GM12878 (cell line): ENCODE data around the gene BARX2. TPM values are rescaled to one million over a fixed set of nuclear protein-coding genes. Genes with fewer than 3 reads are reported as not detected.

Experiments
- ATAC-seq: fragments of 200-7000 bp; cut with Tn5 transposase; 3 replicates; pipeline ENCODE4 v1.9.1; 2020; ENCODE audit warnings: mild to moderate bottlenecking, moderate library complexity
- BruUV-seq: library from RNA; stranded (reverse); fragments of 400-500 nt; replicated peaks from 2 replicates; lab custom pipeline; 2021; lab: Mats Ljungman, UMichigan
- CTCF ChIA-PET: fragments of 300-600 bp; sonication (Branson Sonifier 250); formaldehyde crosslinking; extraction: SDS; loops from one replicate; lab custom pipeline; 2021; ENCODE audit warnings: inconsistent platforms; lab: Yijun Ruan, JAX
- POLR2A ChIA-PET: fragments of 350-600 bp; formaldehyde crosslinking; extraction: SDS; loops from one replicate; lab custom pipeline; 2021; ENCODE audit warnings: inconsistent platforms; lab: Charles Lee
- RAD21 ChIA-PET: fragments of 300-600 bp; sonication (Branson Sonifier 250); formaldehyde crosslinking; loops from one replicate; lab custom pipeline; 2023; ENCODE audit warnings: antibody characterized with exemption; ENCODE audit not compliant: unreplicated experiment; lab: Charles Lee
- SMC1A ChIA-PET: fragments of 300-600 bp; sonication (Branson Sonifier 250); formaldehyde crosslinking; loops from one replicate; lab custom pipeline; 2023; ENCODE audit not compliant: unreplicated experiment, uncharacterized antibody; lab: Charles Lee
- DNase-seq: peaks from one replicate; pipeline ENCODE4 v3.0.0-alpha.2; 2011; ENCODE audit warnings: low read depth, low spot score
- FAIRE-seq: peaks from 3 replicates; lab custom pipeline; 2011; peaks lifted over from hg19 to GRCh38; lab: Jason Lieb, UNC
- H2AFZ ChIP-seq: 2 replicates; pipeline ENCODE4 v1.6.0; 2011; ENCODE audit warnings: low read depth, low read length, control low read depth; ENCODE audit not compliant: control insufficient read depth
- H3K27ac ChIP-seq: 2 replicates; pipeline ENCODE4 v1.5.1; 2011; ENCODE audit warnings: control low read depth; ENCODE audit not compliant: control insufficient read depth, insufficient read depth
- H3K27me3 ChIP-seq, 2 experiments: replicated peaks in 1 of 2; 2 replicates each; pipeline versions ENCODE4 v1.6.0 to v1.6.1; 2011; ENCODE audit warnings: low read length in 1 of 2; ENCODE audit not compliant: control insufficient read depth in 2 of 2, insufficient read depth in 2 of 2
- H3K36me3 ChIP-seq, 2 experiments: 2 replicates each; pipeline ENCODE4 v1.5.1; 2011; ENCODE audit warnings: low read length in 1 of 2; ENCODE audit not compliant: control insufficient read depth in 2 of 2, insufficient read depth in 2 of 2
- H3K4me1 ChIP-seq: 2 replicates; pipeline ENCODE4 v1.6.1; 2011; ENCODE audit warnings: mild to moderate bottlenecking, low read length, moderate library complexity, mixed read lengths; ENCODE audit not compliant: control insufficient read depth, insufficient read depth
- H3K4me2 ChIP-seq: 2 replicates; pipeline ENCODE4 v1.6.0; 2011; ENCODE audit warnings: control low read depth; ENCODE audit not compliant: control insufficient read depth, insufficient read depth
- H3K4me3 ChIP-seq: fragments of 200-600 bp; sonication (generic); 2 replicates; pipeline ENCODE4 v1.5.1; 2016
- H3K79me2 ChIP-seq: 2 replicates; pipeline ENCODE4 v1.6.0; 2011; ENCODE audit warnings: low read length; ENCODE audit not compliant: control insufficient read depth, insufficient read depth
- H3K9ac ChIP-seq: 2 replicates; pipeline ENCODE4 v1.8.0; 2011; ENCODE audit warnings: low read length, control low read depth, mixed read lengths; ENCODE audit not compliant: control insufficient read depth, insufficient read depth
- H3K9me3 ChIP-seq: replicated peaks from 3 replicates; pipeline ENCODE4 v1.5.1; 2011; ENCODE audit warnings: mild to moderate bottlenecking, low read length; ENCODE audit not compliant: control insufficient read depth, insufficient read depth
- H4K20me1 ChIP-seq: 2 replicates; pipeline ENCODE4 v1.6.0; 2011; ENCODE audit not compliant: control insufficient read depth, insufficient read depth
- CHD1 ChIP-seq: IDR thresholded peaks from 2 replicates; pipeline ENCODE4 v1.6.1; 2012; ENCODE audit warnings: low read depth, low read length, improper control_type of control experiment
- CREM ChIP-seq: IDR thresholded peaks from 2 replicates; pipeline ENCODE4 v1.6.1; 2014; ENCODE audit warnings: antibody characterized with exemption, low read depth
- FOS ChIP-seq: IDR thresholded peaks from 3 replicates; pipeline ENCODE4 v1.6.1; 2011; ENCODE audit warnings: borderline replicate concordance; ENCODE audit not compliant: insufficient read length; ENCODE audit errors: extremely low read depth
- HCFC1 ChIP-seq: fragments of 150-350 bp; IDR thresholded peaks from 2 replicates; pipeline ENCODE4 v1.6.1; 2014; ENCODE audit warnings: low read length
- MXI1 ChIP-seq: fragments of 150-350 bp; IDR thresholded peaks from 2 replicates; pipeline ENCODE4 v1.6.1; 2011; ENCODE audit warnings: low read depth, mild to moderate bottlenecking, inconsistent platforms, low read length, improper control_type of control experiment
- MYB ChIP-seq: fragments of 150-350 bp; IDR thresholded peaks from 2 replicates; pipeline ENCODE4 v1.6.1; 2014; ENCODE audit warnings: mild to moderate bottlenecking, low read depth, low read length, borderline replicate concordance
- PAX8 ChIP-seq: fragments of 450-650 bp; IDR thresholded peaks from 2 replicates; pipeline ENCODE4 v1.6.1; 2017; ENCODE audit warnings: mild to moderate bottlenecking, moderate library complexity
- POLR2A ChIP-seq: IDR thresholded peaks from 2 replicates; pipeline ENCODE4 v1.6.1; 2011; ENCODE audit warnings: low read depth, mild to moderate bottlenecking, low read length
- POLR2AphosphoS2 ChIP-seq: IDR thresholded peaks from 2 replicates; pipeline ENCODE4 v1.6.1; 2011; ENCODE audit warnings: low read depth, mild to moderate bottlenecking, low read length, improper control_type of control experiment, moderate library complexity
- RUNX3 ChIP-seq: IDR thresholded peaks from 2 replicates; pipeline ENCODE4 v1.6.1; 2012; ENCODE audit warnings: low read length, inconsistent platforms
- SMC3 ChIP-seq: IDR thresholded peaks from 2 replicates; pipeline ENCODE4 v1.6.1; 2011; ENCODE audit warnings: low read length, improper control_type of control experiment, borderline replicate concordance
- TCF7 ChIP-seq: IDR thresholded peaks from 2 replicates; pipeline ENCODE4 v1.6.1; 2014; ENCODE audit warnings: antibody characterized with exemption, borderline replicate concordance
- YY1 ChIP-seq: IDR thresholded peaks from 2 replicates; pipeline ENCODE4 v1.6.1; 2011; ENCODE audit warnings: low read depth, mild to moderate bottlenecking, low read length
- ZNF24 ChIP-seq: fragments of 450-650 bp; IDR thresholded peaks from 2 replicates; pipeline ENCODE4 v1.6.1; 2017; ENCODE audit warnings: antibody characterized with exemption, mild to moderate bottlenecking
- WGBS: methylation state at CpG from one replicate; pipeline ENCODE4 v1.1.6; 2016; ENCODE audit warnings: low lambda C conversion rate; ENCODE audit not compliant: insufficient replicate concordance, insufficient coverage; ENCODE audit errors: missing lambda C conversion rate; 5-methylcytosine and 5-hydroxymethylcytosine counted together
- in situ Hi-C: fragments of 300-500 bp; cut with MboI; formaldehyde crosslinking; loops from 9 replicates; pipeline ENCODE4 v1.14.3; 2018; ENCODE audit warnings: mixed read lengths
- intact Hi-C: fragments of 100-400 bp; cut with micrococcal nuclease; formaldehyde crosslinking; loops from one replicate; pipeline ENCODE4 v1.14.2; 2022; ENCODE audit not compliant: unreplicated experiment
- polyA plus RNA-seq, 11 experiments: library from polyadenylated mRNA; depleted of rRNA in 4 of 11; unstranded in 6 of 11; stranded (reverse) in 5 of 11; fragments of >200 nt; fragmentation: Nextera tagmentation in 4 of 11; fragmentation: Illumina TruSeq in 1 of 11; extraction: Ambion mirVana in 4 of 11; extraction: Trizol in 1 of 11; gene quantifications; 1 replicate in 1 of 11; 2 replicates in 10 of 11; pipeline versions ENCODE4 v1.2.1 to v1.2.3, GENCODE V29; 2011 to 2016; ENCODE audit warnings: inconsistent platforms in 2 of 11, missing spikeins in 2 of 11, low read depth in 1 of 11
- total RNA-seq, 4 experiments: library from RNA; depleted of rRNA in 3 of 4; stranded (reverse); fragments of >200 nt in 3 of 4; fragmentation: Illumina TruSeq in 1 of 4; extraction: Trizol in 1 of 4; gene quantifications; 2 replicates each; pipeline versions ENCODE4 v1.2.1 to v1.2.3, GENCODE V29; 2013 to 2021
- TF ChIP-seq, protein P1 (sequence below), 3 experiments: IDR thresholded peaks in 2 of 3; conservative IDR thresholded peaks in 1 of 3; 2 replicates each; pipeline ENCODE4 v1.5.1; 2011; ENCODE audit warnings: low read depth in 3 of 3, low read length in 3 of 3, mild to moderate bottlenecking in 3 of 3, control low read depth in 2 of 3, moderate library complexity in 2 of 3, inconsistent platforms in 1 of 3, mixed read lengths in 1 of 3; ENCODE audit not compliant: control insufficient read depth in 2 of 3, insufficient read depth in 1 of 3; ENCODE audit errors: extremely low read depth in 1 of 3
- TF ChIP-seq, protein P2 (sequence below): IDR thresholded peaks from 2 replicates; pipeline ENCODE4 v1.6.1; 2011; ENCODE audit warnings: low read depth, mild to moderate bottlenecking, low read length, moderate library complexity, borderline replicate concordance; ENCODE audit errors: extremely low read depth
- TF ChIP-seq, protein P3 (sequence below): fragments of 450-650 bp; IDR thresholded peaks from 2 replicates; pipeline ENCODE4 v1.6.1; 2017; ENCODE audit warnings: antibody characterized with exemption, mild to moderate bottlenecking, moderate library complexity
- TF ChIP-seq, protein P4 (sequence below): fragments of 150-350 bp; IDR thresholded peaks from 2 replicates; pipeline ENCODE4 v1.6.1; 2014; ENCODE audit warnings: mild to moderate bottlenecking, low read depth, low read length

The BARX2 gene
- total and polyA plus RNA-seq, 10 of the 15 experiments (the other 5 are each of a cell fraction or from before 2014, with no cell fraction given), result 0.07 to 0.84 TPM; not detected in 8

DNA sequence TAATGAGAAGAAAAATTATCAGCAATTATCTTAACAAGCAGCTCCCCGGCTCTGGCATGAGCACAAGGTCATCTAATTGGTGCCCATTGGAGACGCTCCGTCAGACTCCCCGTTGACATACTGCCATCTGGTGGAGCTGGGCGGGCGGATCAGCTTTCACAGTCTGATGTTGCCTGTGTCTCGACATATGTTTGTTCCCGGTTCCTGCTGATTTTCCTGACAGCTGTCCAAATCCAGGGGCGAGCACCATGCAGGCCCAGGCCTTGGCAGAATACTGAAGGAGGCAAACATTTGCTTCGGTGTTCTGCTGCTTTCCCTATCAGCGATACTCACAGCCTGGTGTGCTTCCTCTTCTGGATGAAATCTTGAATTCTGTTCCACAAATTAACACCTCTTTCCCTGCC, 43.8 kb upstream of the BARX2 start:
- ChIA-PET CTCF (interaction anchor here (0.5 to 4.7 kb wide), 16 partner anchors 15 to 620 kb away, joined by 3 to 47 read pairs (median 4); no protein-coding TSS in a partner anchor), RAD21 (interaction anchor here (1.1 to 2.5 kb wide), 4 partner anchors 102 to 447 kb away, joined by 4 to 21 read pairs (median 6); no protein-coding TSS in a partner anchor), SMC1A (interaction anchor here (0.8 to 3.6 kb wide), 9 partner anchors 13 to 445 kb away, joined by 3 to 18 read pairs (median 4); no protein-coding TSS in a partner anchor), POLR2A (interaction anchor here (0.5 kb wide), 1 partner anchor 128 kb away, joined by 4 read pairs; no protein-coding TSS in a partner anchor)
- no peak overlapping the region; the same call in 1 of the 2 replicates for H3K4me2 ChIP-seq
- no peak overlapping the region for H3K9ac ChIP-seq
- intact Hi-C loops, result loop anchor here (1.0 to 5.0 kb wide), 4 partner anchors 101 to 447 kb away; no protein-coding TSS in a partner anchor
- no peaks in the 10 kb centered on the region for H3K36me3 ChIP-seq
- DNase-seq (peak; percentile 11), FAIRE-seq (peak; percentile 93), ATAC-seq (peak; percentile 99)
- no peaks in the 10 kb centered on the region for H3K27me3 ChIP-seq
- H3K79me2 ChIP-seq, result no peaks in the 10 kb centered on the region
- no peak overlapping the region for H3K27ac ChIP-seq
- H2AFZ ChIP-seq, result peak overlapping the region; percentile 65
- H3K4me1 ChIP-seq, result no peaks in the 10 kb centered on the region
- no TSS peak for BruUV-seq
- 0% methylated on average over 11 of the region's 11 CpGs for WGBS
- H4K20me1 ChIP-seq, result no peaks in the 10 kb centered on the region
- H3K4me3 ChIP-seq, result no peak overlapping the region
- H3K9me3 ChIP-seq, result no peaks in the 10 kb centered on the region
- in situ Hi-C loops, result loop anchor here (5.0 to 10.0 kb wide), 2 partner anchors 220 to 447 kb away; no protein-coding TSS in a partner anchor
- no peak for TF ChIP-seq RUNX3
- TF ChIP-seq SMC3, result peak; percentile 98
- TF ChIP-seq, protein P1, sequence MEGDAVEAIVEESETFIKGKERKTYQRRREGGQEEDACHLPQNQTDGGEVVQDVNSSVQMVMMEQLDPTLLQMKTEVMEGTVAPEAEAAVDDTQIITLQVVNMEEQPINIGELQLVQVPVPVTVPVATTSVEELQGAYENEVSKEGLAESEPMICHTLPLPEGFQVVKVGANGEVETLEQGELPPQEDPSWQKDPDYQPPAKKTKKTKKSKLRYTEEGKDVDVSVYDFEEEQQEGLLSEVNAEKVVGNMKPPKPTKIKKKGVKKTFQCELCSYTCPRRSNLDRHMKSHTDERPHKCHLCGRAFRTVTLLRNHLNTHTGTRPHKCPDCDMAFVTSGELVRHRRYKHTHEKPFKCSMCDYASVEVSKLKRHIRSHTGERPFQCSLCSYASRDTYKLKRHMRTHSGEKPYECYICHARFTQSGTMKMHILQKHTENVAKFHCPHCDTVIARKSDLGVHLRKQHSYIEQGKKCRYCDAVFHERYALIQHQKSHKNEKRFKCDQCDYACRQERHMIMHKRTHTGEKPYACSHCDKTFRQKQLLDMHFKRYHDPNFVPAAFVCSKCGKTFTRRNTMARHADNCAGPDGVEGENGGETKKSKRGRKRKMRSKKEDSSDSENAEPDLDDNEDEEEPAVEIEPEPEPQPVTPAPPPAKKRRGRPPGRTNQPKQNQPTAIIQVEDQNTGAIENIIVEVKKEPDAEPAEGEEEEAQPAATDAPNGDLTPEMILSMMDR (IDR thresholded peaks at IDR 0.05 in 2 of 3, conservative IDR thresholded peaks at IDR 0.05 in 1 of 3; ENCODE audit: control insufficient read depth in 2 of 3, extremely low read depth in 1 of 3, insufficient read depth in 1 of 3, low read depth in 3 of 3, low read length in 3 of 3), result peak; percentile 77 to 88 (median 86)
- no peak for TF ChIP-seq TCF7
- TF ChIP-seq, protein P2, sequence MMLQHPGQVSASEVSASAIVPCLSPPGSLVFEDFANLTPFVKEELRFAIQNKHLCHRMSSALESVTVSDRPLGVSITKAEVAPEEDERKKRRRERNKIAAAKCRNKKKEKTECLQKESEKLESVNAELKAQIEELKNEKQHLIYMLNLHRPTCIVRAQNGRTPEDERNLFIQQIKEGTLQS, result no peak
- TF ChIP-seq, protein P3, sequence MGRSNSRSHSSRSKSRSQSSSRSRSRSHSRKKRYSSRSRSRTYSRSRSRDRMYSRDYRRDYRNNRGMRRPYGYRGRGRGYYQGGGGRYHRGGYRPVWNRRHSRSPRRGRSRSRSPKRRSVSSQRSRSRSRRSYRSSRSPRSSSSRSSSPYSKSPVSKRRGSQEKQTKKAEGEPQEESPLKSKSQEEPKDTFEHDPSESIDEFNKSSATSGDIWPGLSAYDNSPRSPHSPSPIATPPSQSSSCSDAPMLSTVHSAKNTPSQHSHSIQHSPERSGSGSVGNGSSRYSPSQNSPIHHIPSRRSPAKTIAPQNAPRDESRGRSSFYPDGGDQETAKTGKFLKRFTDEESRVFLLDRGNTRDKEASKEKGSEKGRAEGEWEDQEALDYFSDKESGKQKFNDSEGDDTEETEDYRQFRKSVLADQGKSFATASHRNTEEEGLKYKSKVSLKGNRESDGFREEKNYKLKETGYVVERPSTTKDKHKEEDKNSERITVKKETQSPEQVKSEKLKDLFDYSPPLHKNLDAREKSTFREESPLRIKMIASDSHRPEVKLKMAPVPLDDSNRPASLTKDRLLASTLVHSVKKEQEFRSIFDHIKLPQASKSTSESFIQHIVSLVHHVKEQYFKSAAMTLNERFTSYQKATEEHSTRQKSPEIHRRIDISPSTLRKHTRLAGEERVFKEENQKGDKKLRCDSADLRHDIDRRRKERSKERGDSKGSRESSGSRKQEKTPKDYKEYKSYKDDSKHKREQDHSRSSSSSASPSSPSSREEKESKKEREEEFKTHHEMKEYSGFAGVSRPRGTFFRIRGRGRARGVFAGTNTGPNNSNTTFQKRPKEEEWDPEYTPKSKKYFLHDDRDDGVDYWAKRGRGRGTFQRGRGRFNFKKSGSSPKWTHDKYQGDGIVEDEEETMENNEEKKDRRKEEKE, result no peak
- TF ChIP-seq CREM, result no peak
- no peak for TF ChIP-seq POLR2A
- no peak for TF ChIP-seq ZNF24
- TF ChIP-seq CHD1, result no peak
- TF ChIP-seq MYB, result no peak
- no peak for TF ChIP-seq MXI1
- TF ChIP-seq POLR2AphosphoS2, result no peak
- TF ChIP-seq FOS, result no peak
- TF ChIP-seq, protein P4, sequence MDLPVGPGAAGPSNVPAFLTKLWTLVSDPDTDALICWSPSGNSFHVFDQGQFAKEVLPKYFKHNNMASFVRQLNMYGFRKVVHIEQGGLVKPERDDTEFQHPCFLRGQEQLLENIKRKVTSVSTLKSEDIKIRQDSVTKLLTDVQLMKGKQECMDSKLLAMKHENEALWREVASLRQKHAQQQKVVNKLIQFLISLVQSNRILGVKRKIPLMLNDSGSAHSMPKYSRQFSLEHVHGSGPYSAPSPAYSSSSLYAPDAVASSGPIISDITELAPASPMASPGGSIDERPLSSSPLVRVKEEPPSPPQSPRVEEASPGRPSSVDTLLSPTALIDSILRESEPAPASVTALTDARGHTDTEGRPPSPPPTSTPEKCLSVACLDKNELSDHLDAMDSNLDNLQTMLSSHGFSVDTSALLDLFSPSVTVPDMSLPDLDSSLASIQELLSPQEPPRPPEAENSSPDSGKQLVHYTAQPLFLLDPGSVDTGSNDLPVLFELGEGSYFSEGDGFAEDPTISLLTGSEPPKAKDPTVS, result no peak
- no peak for TF ChIP-seq PAX8
- no peak for TF ChIP-seq HCFC1
- TF ChIP-seq YY1, result 0 out of 2 replicates have a peak, but pooled peaks have one; percentile 42
